ENCODE data around the gene NPW. TPM values are rescaled to one million over a fixed set of nuclear protein-coding genes. Genes with fewer than 3 reads are reported as not detected.

NPW gene
- total and polyA plus RNA-seq, 2 of the 8 experiments (the other 6 are each of a cell fraction or from before 2014, with no cell fraction given), result 4.0 to 10.3 TPM

DNA sequence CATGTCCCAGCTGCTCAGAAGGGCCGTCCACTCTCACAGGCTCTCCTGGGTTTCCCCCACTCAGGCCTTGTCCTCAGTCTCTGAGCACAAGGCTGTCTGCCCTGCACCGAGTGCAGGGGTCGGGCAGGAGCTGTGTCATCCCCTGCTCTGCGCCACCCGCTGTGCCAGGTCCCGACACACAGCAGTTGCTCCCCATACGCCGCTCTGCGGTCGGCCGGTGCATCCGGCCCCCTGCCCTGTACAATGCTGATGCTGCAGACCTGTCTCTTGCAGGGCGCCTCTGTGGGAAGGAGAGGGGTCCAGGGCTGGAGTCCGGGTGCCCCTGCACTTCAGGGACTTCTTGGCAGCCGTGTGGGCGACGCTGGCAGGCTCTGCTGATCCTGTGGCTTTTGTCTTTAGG lies 34.3 kb downstream of the NPW start (continued):
- TF ChIP-seq HDAC6 (IDR thresholded peaks at IDR 0.05; ENCODE audit: low read depth, low read length), result no peak
- no peak for TF ChIP-seq KDM4A (IDR thresholded peaks at IDR 0.05; ENCODE audit: low read depth, low read length, severe bottlenecking)
